ENCODE measurements around the gene GRIK5.

GRIK5 gene

GRCh38 chr19:42054205-42054604, 15.8 kb downstream of the GRIK5 start:
- Mint-ChIP-seq H3K36me3 (ENCODE audit: low read depth) (peaks cover 9% of the 10 kb centered on the region), H3K4me1 (peaks cover 5% of the 10 kb centered on the region), H3K27me3 (ENCODE audit: low read depth) (peaks cover 9% of the 10 kb centered on the region), H3K9me3 (no peaks in the 10 kb centered on the region), H3K27ac (no peak overlapping the region), H3K4me3 (no peak overlapping the region)
- TF ChIP-seq, protein P1, sequence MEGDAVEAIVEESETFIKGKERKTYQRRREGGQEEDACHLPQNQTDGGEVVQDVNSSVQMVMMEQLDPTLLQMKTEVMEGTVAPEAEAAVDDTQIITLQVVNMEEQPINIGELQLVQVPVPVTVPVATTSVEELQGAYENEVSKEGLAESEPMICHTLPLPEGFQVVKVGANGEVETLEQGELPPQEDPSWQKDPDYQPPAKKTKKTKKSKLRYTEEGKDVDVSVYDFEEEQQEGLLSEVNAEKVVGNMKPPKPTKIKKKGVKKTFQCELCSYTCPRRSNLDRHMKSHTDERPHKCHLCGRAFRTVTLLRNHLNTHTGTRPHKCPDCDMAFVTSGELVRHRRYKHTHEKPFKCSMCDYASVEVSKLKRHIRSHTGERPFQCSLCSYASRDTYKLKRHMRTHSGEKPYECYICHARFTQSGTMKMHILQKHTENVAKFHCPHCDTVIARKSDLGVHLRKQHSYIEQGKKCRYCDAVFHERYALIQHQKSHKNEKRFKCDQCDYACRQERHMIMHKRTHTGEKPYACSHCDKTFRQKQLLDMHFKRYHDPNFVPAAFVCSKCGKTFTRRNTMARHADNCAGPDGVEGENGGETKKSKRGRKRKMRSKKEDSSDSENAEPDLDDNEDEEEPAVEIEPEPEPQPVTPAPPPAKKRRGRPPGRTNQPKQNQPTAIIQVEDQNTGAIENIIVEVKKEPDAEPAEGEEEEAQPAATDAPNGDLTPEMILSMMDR (IDR thresholded peaks at IDR 0.05; ENCODE audit: unreplicated experiment in 3 of 3): no peak

DNA sequence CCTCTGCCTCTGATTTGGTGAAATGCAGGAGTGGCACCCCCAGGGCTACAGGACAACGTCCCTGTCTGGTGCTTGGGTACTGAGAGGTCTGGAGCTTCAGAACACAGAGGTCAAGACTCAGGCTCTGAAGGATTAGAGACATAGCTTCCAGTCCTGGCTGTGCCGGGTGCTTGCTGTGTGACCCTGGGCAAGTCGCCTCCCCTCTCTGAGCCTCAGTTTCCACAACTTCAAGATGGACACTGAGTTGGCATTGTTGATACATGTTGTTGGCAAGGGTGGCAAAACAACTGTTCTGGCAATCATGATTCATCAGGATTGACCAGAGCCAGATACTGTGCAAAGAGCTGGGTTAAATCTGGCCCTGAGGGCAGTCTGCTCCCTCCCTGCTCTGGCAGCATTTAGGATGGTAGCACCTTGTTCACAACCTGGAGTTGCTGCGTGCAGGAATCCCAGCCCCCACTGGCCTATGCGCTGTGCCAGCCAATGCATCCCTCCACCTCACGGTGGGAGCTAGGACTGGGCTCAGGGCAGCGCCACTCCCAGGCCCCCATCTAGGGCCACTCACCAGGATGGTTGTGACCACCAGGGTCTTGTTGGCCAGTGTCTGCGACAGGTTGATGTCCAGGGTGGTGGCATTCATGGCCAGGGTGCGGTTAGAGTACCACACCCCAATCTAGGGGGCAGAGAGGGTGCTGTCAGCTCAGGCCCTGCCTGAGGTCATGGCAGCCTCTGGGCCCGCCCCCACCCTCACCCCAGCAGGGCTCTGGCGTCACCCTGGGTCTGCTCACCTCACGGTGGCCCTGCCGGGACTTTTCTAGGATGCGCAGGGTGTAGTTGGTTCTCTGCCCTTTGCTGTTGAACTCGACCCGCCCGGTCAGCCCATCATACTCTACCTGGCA, 16.7 kb downstream of the GRIK5 start:
- H3K36me3 Mint-ChIP-seq (ENCODE audit: low read depth): peaks cover 10% of the 10 kb centered on the region
- H3K4me3 Mint-ChIP-seq: no peak overlapping the region
- H3K9me3 Mint-ChIP-seq: no peaks in the 10 kb centered on the region

GRCh38 chr19:42052241-42052863, 17.7 kb downstream of the GRIK5 start:
- Mint-ChIP-seq H3K4me3 (no peak overlapping the region), H3K9me3 (no peaks in the 10 kb centered on the region), H3K36me3 (ENCODE audit: low read depth) (peaks cover 10% of the 10 kb centered on the region), H3K4me1 (peaks cover 5% of the 10 kb centered on the region), H3K27ac (no peak overlapping the region), H3K27me3 (ENCODE audit: low read depth) (peaks cover 9% of the 10 kb centered on the region)
- TF ChIP-seq, protein P1 (IDR thresholded peaks at IDR 0.05; ENCODE audit: unreplicated experiment in 3 of 3): no peak

More for the DNA sequence above, 16.7 kb downstream of the GRIK5 start:
- peaks cover 5% of the 10 kb centered on the region for H3K4me1 Mint-ChIP-seq
- TF ChIP-seq, protein P1 (IDR thresholded peaks at IDR 0.05; ENCODE audit: unreplicated experiment in 3 of 3): no peak
- no peak overlapping the region for H3K27ac Mint-ChIP-seq
- peaks cover 9% of the 10 kb centered on the region for H3K27me3 Mint-ChIP-seq (ENCODE audit: low read depth)

DNA sequence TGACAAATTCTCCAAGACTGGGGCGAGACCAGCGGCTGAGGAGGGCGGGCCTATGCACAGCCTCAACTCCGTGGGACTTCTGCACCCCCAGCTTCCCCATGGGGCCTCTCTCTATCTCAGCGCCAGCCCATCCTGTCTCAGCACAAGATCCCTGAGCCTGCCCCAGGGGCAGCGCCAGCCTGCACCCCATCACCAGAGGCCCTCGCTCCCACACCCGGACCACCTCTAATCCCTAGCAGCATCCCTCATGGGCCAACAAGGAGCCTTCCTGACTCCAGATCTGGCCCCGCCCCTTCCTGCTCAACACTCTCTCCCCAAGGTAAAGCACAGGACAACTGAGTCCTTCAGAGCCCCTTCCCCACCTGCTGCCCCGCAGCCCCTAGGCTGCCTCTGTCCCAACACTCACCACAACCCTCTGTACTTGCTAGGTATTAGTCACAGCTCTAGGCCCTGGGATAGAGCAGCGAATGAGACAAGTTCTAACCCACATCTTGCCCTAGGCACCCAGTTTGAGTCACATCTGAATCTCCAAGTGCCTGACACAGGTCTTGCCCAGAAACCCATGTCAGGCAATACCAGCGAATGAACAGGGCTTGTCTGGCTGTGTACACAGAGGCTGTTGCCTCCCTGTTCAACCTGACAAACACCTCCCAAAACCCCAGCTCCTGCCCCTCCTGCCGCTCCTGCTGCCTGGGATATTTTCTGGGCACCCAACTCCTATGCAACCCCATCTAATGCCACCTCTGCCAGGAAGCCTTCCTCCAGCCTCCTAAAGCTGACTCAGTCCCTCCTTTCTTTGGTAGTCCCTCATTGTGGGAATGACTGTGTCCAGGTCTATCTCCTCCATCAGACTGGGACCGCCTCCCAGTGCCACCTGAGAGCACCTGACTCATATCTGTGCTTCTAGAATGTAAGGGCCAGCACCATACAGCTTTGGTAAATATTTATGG, 18.6 kb downstream of the GRIK5 start:
- no peak overlapping the region for H3K4me3 Mint-ChIP-seq
- H3K27ac Mint-ChIP-seq: no peak overlapping the region
- H3K9me3 Mint-ChIP-seq: no peaks in the 10 kb centered on the region
- peaks cover 5% of the 10 kb centered on the region for H3K4me1 Mint-ChIP-seq
- TF ChIP-seq, protein P1 (IDR thresholded peaks at IDR 0.05; ENCODE audit: unreplicated experiment in 3 of 3): no peak
- peaks cover 9% of the 10 kb centered on the region for H3K27me3 Mint-ChIP-seq (ENCODE audit: low read depth)
- peaks cover 3% of the 10 kb centered on the region for H3K36me3 Mint-ChIP-seq (ENCODE audit: low read depth)

DNA sequence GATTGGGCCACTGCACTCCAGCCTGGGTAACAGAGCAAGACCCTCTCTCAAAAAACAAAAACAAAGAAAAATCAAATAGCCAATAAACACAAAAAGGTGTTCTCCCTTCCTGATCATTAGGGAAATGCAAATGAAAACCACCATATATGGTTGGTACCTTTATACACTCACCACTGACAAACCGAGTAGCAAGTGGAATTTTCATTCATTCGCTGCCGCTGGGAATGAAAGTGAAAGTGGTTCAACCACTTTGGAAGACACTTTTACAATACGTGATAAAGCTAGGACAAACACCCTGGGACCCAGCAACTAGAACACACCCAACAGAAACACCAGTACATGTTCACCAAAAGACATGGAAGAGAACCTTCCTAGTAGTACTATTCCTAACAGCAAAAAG, 21.0 kb downstream of the GRIK5 start:
- Mint-ChIP-seq H3K27ac (no peak overlapping the region), H3K9me3 (no peaks in the 10 kb centered on the region), H3K4me3 (no peak overlapping the region), H3K4me1 (peaks cover 5% of the 10 kb centered on the region), H3K36me3 (ENCODE audit: low read depth) (peaks cover 3% of the 10 kb centered on the region), H3K27me3 (ENCODE audit: low read depth) (peaks cover 9% of the 10 kb centered on the region)
- TF ChIP-seq, protein P1 (IDR thresholded peaks at IDR 0.05; ENCODE audit: unreplicated experiment in 3 of 3): no peak

Data from nephron (organoid).